ENCODE results near the gene GTPBP3. TPM values are rescaled to one million over a fixed set of nuclear protein-coding genes. Genes with fewer than 3 reads are reported as not detected.

GTPBP3 gene
- total and polyA plus RNA-seq, 2 of the 13 experiments (the other 11 are each of a cell fraction or from before 2014, with no cell fraction given): 17.5 to 30.0 TPM

DNA sequence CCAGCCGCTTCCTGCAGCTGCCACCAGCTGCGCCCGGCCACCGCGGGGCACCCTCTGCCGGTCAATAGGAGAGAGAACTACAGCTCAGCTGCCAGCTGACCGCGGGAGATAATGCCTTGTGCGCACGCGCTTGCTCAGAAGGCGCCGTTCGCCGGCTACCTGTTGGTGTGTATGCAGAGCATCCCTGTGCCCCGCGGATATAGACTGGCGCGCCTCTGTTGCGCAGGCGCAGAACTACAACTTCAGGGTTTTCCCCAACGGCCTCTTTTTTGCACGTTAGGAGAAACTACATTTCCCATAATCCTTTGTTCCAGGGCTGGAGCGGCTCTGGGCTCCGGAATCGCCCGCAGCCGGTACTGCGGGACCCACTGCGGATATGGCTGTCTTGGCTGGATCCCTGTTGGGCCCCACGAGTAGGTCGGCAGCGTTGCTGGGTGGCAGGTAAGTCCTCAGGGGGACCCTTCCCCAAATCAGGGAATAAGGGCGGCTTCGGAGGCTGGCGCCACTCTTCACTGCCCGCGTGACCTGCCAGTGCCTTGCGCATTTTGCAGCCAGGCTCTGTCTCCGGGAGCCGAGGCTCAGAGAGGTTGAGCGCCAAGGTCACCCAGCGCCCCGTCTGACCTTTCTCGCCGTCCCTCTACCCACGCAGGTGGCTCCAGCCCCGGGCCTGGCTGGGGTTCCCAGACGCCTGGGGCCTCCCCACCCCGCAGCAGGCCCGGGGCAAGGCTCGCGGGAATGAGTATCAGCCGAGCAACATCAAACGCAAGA lies 31.7 kb upstream of the GTPBP3 start, which contains the start of gene MRPL34 (continued):
- TF ChIP-seq KAT2B (IDR thresholded peaks at IDR 0.05; ENCODE audit: borderline replicate concordance, low read depth, low read length) (no peak), ZBTB39 (CRISPR knock-in tag; IDR thresholded peaks at IDR 0.05) (peak; percentile 57; the same call in 1 of the 2 replicates), MIXL1 (CRISPR knock-in tag; IDR thresholded peaks at IDR 0.05) (no peak), POLR2A (IDR thresholded peaks at IDR 0.05; ENCODE audit: insufficient read depth in 1 of 2, low read depth in 2 of 2, low read length in 2 of 2) (peak; percentile 61 to 76; a peak in 3 of 4 replicates), NCOA5 (CRISPR knock-in tag; IDR thresholded peaks at IDR 0.05) (no peak), PITX1 (CRISPR knock-in tag; IDR thresholded peaks at IDR 0.05) (0 out of 2 replicates have a peak, but pooled peaks have one; percentile 12), RXRA (CRISPR knock-in tag; IDR thresholded peaks at IDR 0.05) (peak; percentile 25; the same call in 1 of the 2 replicates), CSRNP1 (CRISPR knock-in tag; IDR thresholded peaks at IDR 0.05) (peak; percentile 84; the same call in 1 of the 2 replicates), EZH2 (conservative IDR thresholded peaks at IDR 0.05; ENCODE audit: low read depth, low read length) (no peak), KLF9 (CRISPR knock-in tag; IDR thresholded peaks at IDR 0.05; ENCODE audit: low read depth) (peak; percentile 86), FOSL2 (CRISPR knock-in tag; IDR thresholded peaks at IDR 0.05) (peak; percentile 46; the same call in 1 of the 2 replicates), NFYB (CRISPR knock-in tag; IDR thresholded peaks at IDR 0.05) (peak; percentile 9; the same call in 1 of the 2 replicates), TCF7 (IDR thresholded peaks at IDR 0.05; ENCODE audit: low read depth) (no peak), ZBTB10 (CRISPR knock-in tag; IDR thresholded peaks at IDR 0.05; ENCODE audit: borderline replicate concordance) (0 out of 2 replicates have a peak, but pooled peaks have one; percentile 40), MTA3 (CRISPR knock-in tag; IDR thresholded peaks at IDR 0.05) (no peak), ZNF292 (CRISPR knock-in tag; IDR thresholded peaks at IDR 0.05; ENCODE audit: borderline replicate concordance, low read depth) (no peak), ZNF569 (CRISPR knock-in tag; IDR thresholded peaks at IDR 0.05; ENCODE audit: borderline replicate concordance) (no peak), PPARG (CRISPR knock-in tag; conservative IDR thresholded peaks at IDR 0.05) (no peak)
- TF ChIP-seq, protein P1, sequence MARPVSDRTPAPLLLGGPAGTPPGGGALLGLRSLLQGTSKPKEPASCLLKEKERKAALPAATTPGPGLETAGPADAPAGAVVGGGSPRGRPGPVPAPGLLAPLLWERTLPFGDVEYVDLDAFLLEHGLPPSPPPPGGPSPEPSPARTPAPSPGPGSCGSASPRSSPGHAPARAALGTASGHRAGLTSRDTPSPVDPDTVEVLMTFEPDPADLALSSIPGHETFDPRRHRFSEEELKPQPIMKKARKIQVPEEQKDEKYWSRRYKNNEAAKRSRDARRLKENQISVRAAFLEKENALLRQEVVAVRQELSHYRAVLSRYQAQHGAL (CRISPR knock-in tag; IDR thresholded peaks at IDR 0.05; ENCODE audit: not compliant biosample characterization): peak; percentile 89
